GM12875 (cell line): Measurements from ENCODE around the gene PLVAP.

Source experiments
- H3K4me3 ChIP-seq: one replicate; pipeline ENCODE4 v1.5.1; 2011; ENCODE audit warnings: low read depth, low read length, control low read depth
- TF ChIP-seq, protein P1 (sequence below): IDR thresholded peaks from 2 replicates; pipeline ENCODE4 v1.5.1; 2011; ENCODE audit warnings: low read depth, mild to moderate bottlenecking, control low read depth, inconsistent platforms, low read length, moderate library complexity, borderline replicate concordance; ENCODE audit not compliant: insufficient read depth

The PLVAP gene

DNA sequence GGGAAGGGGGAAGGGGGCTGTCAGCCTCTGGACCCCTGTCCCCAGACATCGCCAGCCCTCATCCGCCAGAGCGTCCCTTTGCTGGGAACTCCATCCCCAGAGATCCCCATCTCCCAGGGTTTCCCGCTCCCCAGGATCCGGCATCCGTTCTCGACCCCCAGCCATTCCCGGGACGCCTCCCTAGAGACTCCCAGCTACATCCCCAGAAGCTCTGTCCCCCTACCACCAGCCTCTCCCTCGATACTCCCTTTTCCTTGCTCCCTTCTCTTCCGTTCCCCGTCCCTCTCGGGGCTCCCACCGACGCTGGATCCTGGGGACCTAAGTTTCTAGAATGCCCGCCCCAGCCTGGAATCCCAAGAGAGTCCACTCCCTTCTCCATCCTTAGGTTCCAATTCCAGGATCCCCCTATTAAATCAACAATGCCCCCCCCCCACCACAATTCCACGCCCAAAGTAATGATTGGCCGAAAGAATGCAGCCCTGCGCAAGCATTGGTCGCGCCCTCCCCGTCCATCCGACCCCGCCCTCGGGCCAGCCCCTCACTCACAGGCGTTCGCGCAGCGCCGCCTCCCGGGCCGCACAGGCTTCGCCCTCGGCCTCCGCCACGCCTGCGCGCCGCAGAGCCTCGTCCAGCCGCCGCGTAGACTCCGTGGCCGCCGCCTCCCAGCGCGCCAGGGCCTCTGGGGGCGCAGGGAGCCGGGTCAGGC, 13.7 kb upstream of the PLVAP start:
- H3K4me3 ChIP-seq: peak overlapping the region; percentile 6
- TF ChIP-seq, protein P1, sequence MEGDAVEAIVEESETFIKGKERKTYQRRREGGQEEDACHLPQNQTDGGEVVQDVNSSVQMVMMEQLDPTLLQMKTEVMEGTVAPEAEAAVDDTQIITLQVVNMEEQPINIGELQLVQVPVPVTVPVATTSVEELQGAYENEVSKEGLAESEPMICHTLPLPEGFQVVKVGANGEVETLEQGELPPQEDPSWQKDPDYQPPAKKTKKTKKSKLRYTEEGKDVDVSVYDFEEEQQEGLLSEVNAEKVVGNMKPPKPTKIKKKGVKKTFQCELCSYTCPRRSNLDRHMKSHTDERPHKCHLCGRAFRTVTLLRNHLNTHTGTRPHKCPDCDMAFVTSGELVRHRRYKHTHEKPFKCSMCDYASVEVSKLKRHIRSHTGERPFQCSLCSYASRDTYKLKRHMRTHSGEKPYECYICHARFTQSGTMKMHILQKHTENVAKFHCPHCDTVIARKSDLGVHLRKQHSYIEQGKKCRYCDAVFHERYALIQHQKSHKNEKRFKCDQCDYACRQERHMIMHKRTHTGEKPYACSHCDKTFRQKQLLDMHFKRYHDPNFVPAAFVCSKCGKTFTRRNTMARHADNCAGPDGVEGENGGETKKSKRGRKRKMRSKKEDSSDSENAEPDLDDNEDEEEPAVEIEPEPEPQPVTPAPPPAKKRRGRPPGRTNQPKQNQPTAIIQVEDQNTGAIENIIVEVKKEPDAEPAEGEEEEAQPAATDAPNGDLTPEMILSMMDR: peak; percentile 89

DNA sequence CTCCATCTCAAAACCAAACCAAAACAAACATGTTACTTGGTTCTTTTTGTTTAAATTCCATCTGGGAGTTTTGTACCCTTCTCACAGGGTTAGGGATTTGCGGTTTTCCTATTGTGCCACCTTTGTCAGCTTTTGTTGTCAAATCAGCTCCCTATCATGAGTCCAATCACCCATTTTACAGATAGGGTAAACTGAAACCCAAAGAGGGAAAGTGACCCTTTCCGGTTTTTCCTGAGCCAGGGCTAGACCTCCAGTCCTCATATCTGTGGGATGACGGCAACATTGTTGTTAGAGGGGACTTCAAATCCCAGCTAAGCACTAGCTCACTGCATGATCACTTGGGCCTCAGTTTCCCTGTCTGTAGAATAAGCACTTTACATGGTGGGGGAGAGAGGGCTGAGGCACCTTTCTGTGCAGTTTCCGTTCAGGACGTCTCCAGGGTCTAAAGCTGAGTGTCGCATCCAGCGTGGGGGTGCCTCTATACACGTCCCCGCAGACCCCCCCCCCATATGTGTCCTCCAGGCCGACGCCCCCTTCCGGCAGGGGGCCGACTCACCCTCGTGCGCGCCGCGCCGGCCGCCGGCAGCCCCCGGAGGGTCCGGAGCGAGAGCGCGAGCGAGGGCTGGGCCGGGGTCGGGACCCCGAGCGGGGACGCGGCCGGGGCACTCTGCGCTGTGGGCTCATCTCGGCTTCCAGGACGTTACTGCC, 13.0 kb upstream of the PLVAP start:
- H3K4me3 ChIP-seq: no peak overlapping the region
- TF ChIP-seq, protein P1: peak; percentile 11; the same call in 1 of the 2 replicates

DNA sequence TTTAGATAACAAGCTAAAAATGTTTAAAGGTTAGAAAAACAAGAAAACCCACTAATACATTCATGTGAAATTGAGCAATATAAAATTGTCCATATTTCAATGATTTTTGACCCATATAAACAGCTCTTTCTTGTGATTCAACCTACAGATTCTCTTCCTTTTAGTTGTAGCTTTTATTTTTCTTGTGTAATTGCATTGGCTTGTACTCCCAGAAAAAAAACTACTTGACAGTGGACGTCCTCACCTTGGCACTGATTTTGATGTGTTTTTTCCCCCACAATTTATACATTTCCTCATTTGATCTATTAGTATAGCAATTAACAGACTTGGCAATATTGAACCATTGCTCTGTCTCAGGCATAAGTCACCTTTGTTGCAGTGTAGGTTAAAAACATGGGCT, 12.1 kb upstream of the PLVAP start:
- TF ChIP-seq, protein P1: no peak
- no peak overlapping the region for H3K4me3 ChIP-seq

DNA sequence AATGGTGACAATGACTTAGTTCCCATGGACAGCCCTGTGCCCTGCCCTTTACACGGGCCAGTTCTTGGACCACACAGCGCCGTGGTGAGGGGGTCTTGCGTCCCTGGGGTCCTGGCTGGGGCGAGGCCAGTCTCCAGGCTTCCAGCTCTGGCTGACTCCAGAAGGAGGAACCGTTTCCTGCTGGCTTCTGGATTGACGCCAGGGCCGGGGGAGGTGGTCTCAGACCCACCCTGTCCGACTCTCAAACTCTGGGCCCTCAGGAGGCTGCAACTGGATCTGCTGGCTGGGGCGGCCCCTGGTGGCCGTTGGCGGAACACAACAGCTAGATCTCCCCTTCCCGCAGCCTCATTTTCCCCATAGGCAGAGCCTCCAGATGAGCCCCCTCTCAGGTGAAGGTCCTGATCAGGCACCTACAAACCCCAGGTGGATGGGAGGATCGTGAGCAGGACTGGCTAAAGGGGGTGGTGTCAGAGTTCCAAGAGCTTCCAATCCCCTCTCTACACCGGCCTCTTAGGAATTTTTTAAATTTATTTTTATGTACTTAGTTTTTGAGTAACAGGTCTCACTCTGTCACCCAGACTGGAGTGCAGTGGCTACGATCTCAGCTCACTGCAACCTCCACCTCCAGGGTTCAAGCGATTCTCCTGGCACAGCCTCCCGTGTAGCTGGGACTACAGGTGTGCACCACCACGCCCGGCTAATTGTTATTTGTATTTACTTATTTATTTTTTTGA, 8.9 kb upstream of the PLVAP start:
- no peak overlapping the region for H3K4me3 ChIP-seq
- TF ChIP-seq, protein P1: peak; percentile 96

DNA sequence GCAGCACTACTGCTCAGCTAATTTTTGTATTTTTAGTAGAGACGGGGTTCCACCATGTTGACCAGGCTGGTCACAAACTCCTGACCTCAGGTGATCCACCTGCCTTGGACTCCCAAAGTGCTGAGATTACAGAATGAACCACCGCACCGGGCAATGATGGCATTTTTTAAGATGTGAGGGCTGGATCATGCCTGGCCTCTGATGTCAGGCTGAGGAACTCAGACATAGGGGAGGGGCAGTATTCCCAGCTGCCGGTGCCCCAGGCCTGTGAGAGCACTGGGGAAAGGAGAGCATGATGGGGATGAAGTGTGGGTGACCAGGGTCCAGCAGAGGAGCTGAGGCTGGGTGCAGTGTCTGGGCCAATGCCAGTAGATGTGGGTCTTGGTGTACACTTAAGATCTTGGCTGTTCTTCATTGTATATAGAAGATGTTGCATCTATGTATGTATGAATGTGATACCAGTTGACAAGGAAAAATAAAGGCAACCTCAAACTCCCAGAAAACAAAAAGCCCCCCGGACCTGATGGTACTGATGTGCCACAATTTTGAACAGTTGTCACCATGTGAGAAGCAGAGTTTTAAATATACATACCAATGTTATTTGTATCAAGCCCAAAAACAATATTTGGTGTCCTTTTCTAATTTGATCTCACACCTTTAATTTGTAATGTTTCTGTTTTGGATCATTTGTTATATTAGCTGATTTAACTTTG, 3.4 kb upstream of the PLVAP start:
- H3K4me3 ChIP-seq: no peak overlapping the region

DNA sequence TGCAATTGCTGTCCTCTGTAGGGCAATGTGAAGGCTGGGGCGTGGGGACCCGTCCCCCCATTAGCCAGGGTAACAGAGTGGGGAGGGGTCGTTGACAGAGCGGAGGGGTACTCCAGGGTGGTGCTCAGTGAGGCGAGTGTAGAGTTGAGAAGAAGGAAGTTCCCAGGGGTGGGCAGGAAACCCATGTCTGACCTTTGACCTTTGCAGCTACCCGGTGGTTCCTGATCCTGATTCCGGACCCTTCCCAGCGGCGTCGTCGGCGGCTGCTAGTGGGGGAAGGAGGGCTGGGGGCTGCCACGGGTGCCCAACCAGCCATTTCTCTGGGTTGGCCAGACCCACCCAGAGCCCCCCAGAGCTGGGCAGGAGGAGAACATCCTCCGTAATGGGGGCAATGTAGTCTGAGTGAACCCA, 2.1 kb upstream of the PLVAP start:
- no peak overlapping the region for H3K4me3 ChIP-seq
- TF ChIP-seq, protein P1: no peak

More for the DNA sequence above, 3.4 kb upstream of the PLVAP start:
- TF ChIP-seq, protein P1: no peak
